ENCODE data around the gene FBXO21.
"Not testable (repeated sequence)": the region's sequence is repeated elsewhere in the genome, so short reads cannot be mapped to it uniquely, and the experiment has no call there.

Gene FBXO21

GRCh38 chr12:117202556-117202955 lies 12.3 kb upstream of the FBXO21 start:
- Histone ChIP-seq H3K4me1 (ENCODE audit: control insufficient read depth in 1 of 2, insufficient read depth in 2 of 2, low read length in 2 of 2) (no peaks in the 10 kb centered on the region), H3K27me3 (ENCODE audit: control insufficient read depth in 1 of 2, insufficient read depth in 2 of 2, low read length in 2 of 2) (no peaks in the 10 kb centered on the region), H3K9me3 (ENCODE audit: control insufficient read depth in 1 of 2, low read length in 2 of 2) (no peaks in the 10 kb centered on the region), H3K36me3 (ENCODE audit: control insufficient read depth in 1 of 2, insufficient read depth in 2 of 2, low read length in 2 of 2) (no peaks in the 10 kb centered on the region), H3K9ac (ENCODE audit: low read depth in 1 of 2, low read length in 2 of 2) (no peak overlapping the region), H3K4me3 (ENCODE audit: low read depth in 1 of 2, low read length in 2 of 2) (no peak overlapping the region), H3K27ac (ENCODE audit: low read depth, low read length) (no peak overlapping the region)

DNA sequence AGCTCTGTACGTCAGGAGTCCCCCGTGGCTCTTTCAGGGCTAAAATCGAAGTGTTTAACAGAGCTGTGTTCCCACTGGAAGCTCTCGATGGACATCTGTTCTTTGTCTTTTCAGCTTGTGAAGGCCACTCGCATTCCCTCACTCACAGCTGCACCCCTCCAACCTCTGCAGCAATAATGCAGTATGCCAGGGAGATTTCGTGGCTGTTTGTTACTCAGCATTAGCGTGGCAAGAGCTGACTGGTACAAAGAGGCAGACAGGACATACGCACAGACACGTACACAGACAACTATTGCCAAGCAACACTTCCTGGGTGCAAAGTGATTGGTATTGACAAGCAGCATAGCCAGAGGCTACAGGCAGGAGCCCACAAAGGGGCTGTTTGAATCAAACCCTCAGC lies 11.8 kb upstream of the FBXO21 start:
- Histone ChIP-seq H3K27ac (ENCODE audit: low read depth, low read length) (no peak overlapping the region), H3K27me3 (ENCODE audit: control insufficient read depth in 1 of 2, insufficient read depth in 2 of 2, low read length in 2 of 2) (peaks cover 0 to 3% of the 10 kb centered on the region in 2 donors), H3K4me1 (ENCODE audit: control insufficient read depth in 1 of 2, insufficient read depth in 2 of 2, low read length in 2 of 2) (no peaks in the 10 kb centered on the region), H3K9me3 (ENCODE audit: control insufficient read depth in 1 of 2, low read length in 2 of 2) (no peaks in the 10 kb centered on the region), H3K36me3 (ENCODE audit: control insufficient read depth in 1 of 2, insufficient read depth in 2 of 2, low read length in 2 of 2) (no peaks in the 10 kb centered on the region), H3K4me3 (ENCODE audit: low read depth in 1 of 2, low read length in 2 of 2) (no peak overlapping the region), H3K9ac (ENCODE audit: low read depth in 1 of 2, low read length in 2 of 2) (no peak overlapping the region)

DNA sequence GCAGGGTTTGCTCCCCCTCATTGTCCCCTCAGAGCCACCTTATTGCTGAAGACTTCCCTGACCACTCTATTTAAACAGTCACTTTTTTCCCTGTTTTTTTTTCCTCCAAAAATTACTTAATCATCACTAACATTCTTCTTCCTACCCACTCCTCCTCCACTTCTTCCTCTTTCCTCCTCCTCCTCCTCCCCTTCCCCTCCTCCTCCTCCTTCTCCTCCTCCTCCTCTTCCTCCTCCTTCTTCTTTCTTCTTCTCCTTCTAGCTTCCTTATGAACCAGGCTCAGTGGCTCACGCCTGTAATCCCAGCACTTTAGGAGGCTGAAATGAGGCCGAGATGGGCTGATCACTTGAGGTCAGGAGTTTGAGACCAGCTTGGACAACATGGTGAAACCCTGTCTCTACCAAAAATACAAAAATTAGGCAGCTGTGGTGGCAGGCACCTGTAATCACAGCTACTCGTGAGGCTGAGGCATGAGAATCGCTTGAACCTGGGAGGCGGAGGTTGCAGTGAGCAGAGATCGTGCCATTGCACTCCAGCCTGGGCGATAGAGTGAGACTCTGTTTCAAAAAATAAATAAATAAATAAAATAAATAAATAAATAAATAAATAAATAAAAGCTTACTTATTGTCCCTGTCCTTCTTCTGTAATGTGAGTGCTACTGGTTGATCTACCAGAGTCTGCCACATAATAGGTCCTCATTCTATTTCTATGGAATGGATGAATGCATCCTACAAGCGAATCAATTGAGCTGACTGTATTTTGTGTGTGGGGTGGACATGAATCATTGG lies 9.9 kb upstream of the FBXO21 start:
- H3K27me3 ChIP-seq (ENCODE audit: control insufficient read depth in 1 of 2, insufficient read depth in 2 of 2, low read length in 2 of 2); H3K4me3 ChIP-seq (ENCODE audit: low read depth in 1 of 2, low read length in 2 of 2); H3K4me1 ChIP-seq (ENCODE audit: control insufficient read depth in 1 of 2, insufficient read depth in 2 of 2, low read length in 2 of 2); H3K27ac ChIP-seq (ENCODE audit: low read depth, low read length); H3K9me3 ChIP-seq (ENCODE audit: control insufficient read depth in 1 of 2, low read length in 2 of 2); H3K36me3 ChIP-seq (ENCODE audit: control insufficient read depth in 1 of 2, insufficient read depth in 2 of 2, low read length in 2 of 2); H3K9ac ChIP-seq (ENCODE audit: low read depth in 1 of 2, low read length in 2 of 2): not testable (repeated sequence)

DNA sequence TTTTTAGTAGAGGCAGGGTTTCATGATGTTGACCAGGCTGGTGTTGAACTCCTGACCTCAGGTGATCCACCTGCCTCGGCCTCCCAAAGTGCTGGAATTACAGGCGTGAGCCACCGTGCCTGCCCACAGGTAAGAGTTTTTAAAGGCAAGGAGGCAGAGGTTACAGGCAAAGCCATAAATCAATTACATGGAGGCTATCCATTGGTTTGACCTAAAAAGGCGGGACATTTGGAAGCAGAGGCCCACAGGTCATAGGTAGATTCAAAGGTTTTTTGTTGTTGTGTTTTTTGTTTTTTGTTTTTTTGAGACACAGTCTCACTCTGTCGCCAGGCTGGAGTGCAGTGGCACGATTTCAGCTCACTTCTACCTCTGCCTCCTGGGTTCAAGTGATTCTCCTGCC lies 6.1 kb upstream of the FBXO21 start:
- not testable (repeated sequence) for H3K4me1 ChIP-seq (ENCODE audit: control insufficient read depth in 1 of 2, insufficient read depth in 2 of 2, low read length in 2 of 2); H3K27ac ChIP-seq (ENCODE audit: low read depth, low read length); H3K9me3 ChIP-seq (ENCODE audit: control insufficient read depth in 1 of 2, low read length in 2 of 2); H3K4me3 ChIP-seq (ENCODE audit: low read depth in 1 of 2, low read length in 2 of 2); H3K27me3 ChIP-seq (ENCODE audit: control insufficient read depth in 1 of 2, insufficient read depth in 2 of 2, low read length in 2 of 2); H3K9ac ChIP-seq (ENCODE audit: low read depth in 1 of 2, low read length in 2 of 2); H3K36me3 ChIP-seq (ENCODE audit: control insufficient read depth in 1 of 2, insufficient read depth in 2 of 2, low read length in 2 of 2)

GRCh38 chr12:117195027-117195426 lies 4.8 kb upstream of the FBXO21 start:
- not testable (repeated sequence) for H3K27ac ChIP-seq (ENCODE audit: low read depth, low read length); H3K36me3 ChIP-seq (ENCODE audit: control insufficient read depth in 1 of 2, insufficient read depth in 2 of 2, low read length in 2 of 2); H3K27me3 ChIP-seq (ENCODE audit: control insufficient read depth in 1 of 2, insufficient read depth in 2 of 2, low read length in 2 of 2); H3K4me1 ChIP-seq (ENCODE audit: control insufficient read depth in 1 of 2, insufficient read depth in 2 of 2, low read length in 2 of 2); H3K9me3 ChIP-seq (ENCODE audit: control insufficient read depth in 1 of 2, low read length in 2 of 2); H3K4me3 ChIP-seq (ENCODE audit: low read depth in 1 of 2, low read length in 2 of 2); H3K9ac ChIP-seq (ENCODE audit: low read depth in 1 of 2, low read length in 2 of 2)

- H3K9me3 ChIP-seq (ENCODE audit: control insufficient read depth in 1 of 2, low read length in 2 of 2): peaks cover 0 to 3% of the 10 kb centered on the region in 2 donors
- H3K9ac ChIP-seq (ENCODE audit: low read depth in 1 of 2, low read length in 2 of 2): no peak overlapping the region
- no peak overlapping the region for H3K27ac ChIP-seq (ENCODE audit: low read depth, low read length)
- no peaks in the 10 kb centered on the region for H3K36me3 ChIP-seq (ENCODE audit: control insufficient read depth in 1 of 2, insufficient read depth in 2 of 2, low read length in 2 of 2)
- H3K27me3 ChIP-seq (ENCODE audit: control insufficient read depth in 1 of 2, insufficient read depth in 2 of 2, low read length in 2 of 2): peaks cover 0 to 3% of the 10 kb centered on the region in 2 donors
- no peak overlapping the region for H3K4me3 ChIP-seq (ENCODE audit: low read depth in 1 of 2, low read length in 2 of 2)
- H3K4me1 ChIP-seq (ENCODE audit: control insufficient read depth in 1 of 2, insufficient read depth in 2 of 2, low read length in 2 of 2): peaks cover 6 to 9% of the 10 kb centered on the region in 2 donors
Observed at GRCh38 chr12:117193903-117194302, 3.6 kb upstream of the FBXO21 start.

DNA sequence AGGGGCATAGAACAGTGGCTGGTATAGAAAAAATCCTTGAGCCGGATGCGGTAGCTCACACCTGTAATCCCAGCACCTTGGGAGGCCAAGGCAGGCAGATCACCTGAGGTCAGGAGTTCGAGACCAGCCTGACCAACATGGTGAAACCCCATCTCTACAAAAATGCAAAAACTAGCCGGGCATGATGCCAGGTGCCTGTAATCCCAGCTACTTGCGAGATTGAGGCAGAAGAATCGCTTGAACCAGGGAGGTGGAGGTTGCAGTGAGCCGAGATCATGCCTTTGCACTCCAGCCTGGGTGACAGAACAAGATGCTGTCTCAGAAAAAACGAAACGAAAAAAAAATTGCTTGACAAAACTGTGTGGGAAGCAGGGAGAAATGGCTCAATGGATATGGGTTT lies 2.3 kb upstream of the FBXO21 start:
- H3K36me3 ChIP-seq (ENCODE audit: control insufficient read depth in 1 of 2, insufficient read depth in 2 of 2, low read length in 2 of 2); H3K27me3 ChIP-seq (ENCODE audit: control insufficient read depth in 1 of 2, insufficient read depth in 2 of 2, low read length in 2 of 2); H3K4me3 ChIP-seq (ENCODE audit: low read depth in 1 of 2, low read length in 2 of 2); H3K9me3 ChIP-seq (ENCODE audit: control insufficient read depth in 1 of 2, low read length in 2 of 2); H3K27ac ChIP-seq (ENCODE audit: low read depth, low read length); H3K9ac ChIP-seq (ENCODE audit: low read depth in 1 of 2, low read length in 2 of 2): not testable (repeated sequence)
- peaks cover 12 to 14% of the 10 kb centered on the region in 2 donors for H3K4me1 ChIP-seq (ENCODE audit: control insufficient read depth in 1 of 2, insufficient read depth in 2 of 2, low read length in 2 of 2)

GRCh38 chr12:117192057-117192456 lies 1.8 kb upstream of the FBXO21 start:
- no peak overlapping the region for H3K4me3 ChIP-seq (ENCODE audit: low read depth in 1 of 2, low read length in 2 of 2)
- H3K9me3 ChIP-seq (ENCODE audit: control insufficient read depth in 1 of 2, low read length in 2 of 2): peaks cover 0 to 3% of the 10 kb centered on the region in 2 donors
- H3K27me3 ChIP-seq (ENCODE audit: control insufficient read depth in 1 of 2, insufficient read depth in 2 of 2, low read length in 2 of 2): no peaks in the 10 kb centered on the region
- H3K4me1 ChIP-seq (ENCODE audit: control insufficient read depth in 1 of 2, insufficient read depth in 2 of 2, low read length in 2 of 2): peaks cover 14% of the 10 kb centered on the region in 2 donors
- no peaks in the 10 kb centered on the region for H3K36me3 ChIP-seq (ENCODE audit: control insufficient read depth in 1 of 2, insufficient read depth in 2 of 2, low read length in 2 of 2)
- H3K27ac ChIP-seq (ENCODE audit: low read depth, low read length): no peak overlapping the region
- H3K9ac ChIP-seq (ENCODE audit: low read depth in 1 of 2, low read length in 2 of 2): no peak overlapping the region

DNA sequence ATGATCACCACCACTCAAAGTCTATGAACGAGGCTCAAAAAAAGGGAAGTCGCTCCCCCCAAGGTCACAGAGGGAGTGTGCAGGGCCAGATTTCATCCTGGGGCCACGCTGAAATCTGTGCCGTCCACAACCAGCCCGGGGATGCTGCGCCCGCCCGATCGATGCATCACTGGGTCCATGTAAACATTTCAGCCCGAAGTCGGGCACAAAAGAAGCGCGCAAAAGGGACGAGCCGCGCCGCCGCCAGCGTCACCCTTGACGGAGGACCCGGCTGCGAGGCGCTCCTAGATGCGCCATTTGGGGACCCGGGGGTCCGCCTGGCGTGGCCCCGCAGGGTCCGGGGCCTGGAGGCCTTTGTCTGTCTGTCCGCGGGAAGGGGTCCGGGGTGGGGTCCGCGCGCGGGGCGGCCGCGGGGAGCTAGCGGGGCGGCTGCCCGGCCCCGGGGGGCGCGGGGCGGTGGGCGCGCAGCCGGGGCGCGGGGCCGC lies 503 bp downstream of the FBXO21 start:
- peak overlapping the region; percentile 51 to 92 for H3K9ac ChIP-seq (ENCODE audit: low read depth in 1 of 2, low read length in 2 of 2)
- H3K4me1 ChIP-seq (ENCODE audit: control insufficient read depth in 1 of 2, insufficient read depth in 2 of 2, low read length in 2 of 2): peaks cover 14% of the 10 kb centered on the region in 2 donors

GRCh38 chr12:117188961-117189724 lies 1.1 kb downstream of the FBXO21 start:
- Histone ChIP-seq H3K4me1 (ENCODE audit: control insufficient read depth in 1 of 2, insufficient read depth in 2 of 2, low read length in 2 of 2) (peaks cover 14% of the 10 kb centered on the region in 2 donors), H3K9ac (ENCODE audit: low read depth in 1 of 2, low read length in 2 of 2) (peak overlapping the region; percentile 51 to 58), H3K9me3 (ENCODE audit: control insufficient read depth in 1 of 2, low read length in 2 of 2) (peaks cover 0 to 3% of the 10 kb centered on the region in 2 donors), H3K36me3 (ENCODE audit: control insufficient read depth in 1 of 2, insufficient read depth in 2 of 2, low read length in 2 of 2) (peaks cover 6 to 25% of the 10 kb centered on the region in 2 donors), H3K4me3 (ENCODE audit: low read depth in 1 of 2, low read length in 2 of 2) (peak overlapping the region; percentile 87 to 89), H3K27ac (ENCODE audit: low read depth, low read length) (peak overlapping the region; percentile 24), H3K27me3 (ENCODE audit: control insufficient read depth in 1 of 2, insufficient read depth in 2 of 2, low read length in 2 of 2) (no peaks in the 10 kb centered on the region)

More for the DNA sequence above, 503 bp downstream of the FBXO21 start:
- H3K36me3 ChIP-seq (ENCODE audit: control insufficient read depth in 1 of 2, insufficient read depth in 2 of 2, low read length in 2 of 2): peaks cover 4 to 19% of the 10 kb centered on the region in 2 donors
- no peaks in the 10 kb centered on the region for H3K27me3 ChIP-seq (ENCODE audit: control insufficient read depth in 1 of 2, insufficient read depth in 2 of 2, low read length in 2 of 2)
- H3K27ac ChIP-seq (ENCODE audit: low read depth, low read length): no peak overlapping the region
- H3K9me3 ChIP-seq (ENCODE audit: control insufficient read depth in 1 of 2, low read length in 2 of 2): peaks cover 0 to 3% of the 10 kb centered on the region in 2 donors
- H3K4me3 ChIP-seq (ENCODE audit: low read depth in 1 of 2, low read length in 2 of 2): peak overlapping the region; percentile 87 to 89
